DOHH2 (cell line): ENCODE data around the gene FAXC.

Source experiments
- CTCF ChIP-seq: fragments of 200-600 bp; sonication (generic); IDR thresholded peaks from one replicate; pipeline ENCODE4 v1.5.1; 2014; ENCODE audit warnings: antibody characterized with exemption, mild to moderate bottlenecking, low read depth, low read length; ENCODE audit not compliant: poor library complexity, severe bottlenecking
- EZH2phosphoT487 ChIP-seq: fragments of 200-600 bp; sonication (generic); IDR thresholded peaks from 2 replicates; pipeline ENCODE4 v1.6.1; 2017; ENCODE audit warnings: borderline replicate concordance, mild to moderate bottlenecking, antibody characterized with exemption, low read length, moderate library complexity, mixed read lengths

- TF ChIP-seq CTCF (no peak), EZH2phosphoT487 (no peak)
Measured at GRCh38 chr6:99254616-99255550, 94.6 kb downstream of the FAXC start.
